GM19035 (cell line): Measurements from ENCODE around the gene TVP23A.
"Not testable (repeated sequence)": the region's sequence is repeated elsewhere in the genome, so short reads cannot be mapped to it uniquely, and the experiment has no call there.

ENCODE experiments used
- ATAC-seq: cut with Tn5 transposase; IDR thresholded peaks from one replicate; pipeline ENCODE4 v1.9.1; 2021; ENCODE audit not compliant: unreplicated experiment

TVP23A gene

GRCh38 chr16:10752843-10753523 lies 65.6 kb downstream of the TVP23A start:
- ATAC-seq = no peak

- no peak for ATAC-seq
Measured at GRCh38 chr16:10751291-10751697, 67.3 kb downstream of the TVP23A start.

GRCh38 chr16:10750793-10751192 lies 67.8 kb downstream of the TVP23A start:
- ATAC-seq = no peak

GRCh38 chr16:10745841-10746240 lies 72.8 kb downstream of the TVP23A start:
- ATAC-seq = no peak

- no peak for ATAC-seq
Measured at GRCh38 chr16:10744370-10745030, 74.1 kb downstream of the TVP23A start.

GRCh38 chr16:10743610-10744369 lies 74.8 kb downstream of the TVP23A start, which contains the start of gene NUBP1:
Gene NUBP1, plus strand, starts transcription at chr16:10743842. Its CDS starts 22 bp downstream, at chr16:10743864.
- peak; percentile 82 for ATAC-seq

- no peak for ATAC-seq
Measured at GRCh38 chr16:10743227-10743609, 75.4 kb downstream of the TVP23A start.

GRCh38 chr16:10741844-10742243 lies 76.8 kb downstream of the TVP23A start:
- no peak for ATAC-seq

GRCh38 chr16:10741249-10741648 lies 77.3 kb downstream of the TVP23A start:
- ATAC-seq = not testable (repeated sequence)

- ATAC-seq = no peak
Measured at GRCh38 chr16:10740845-10741208, 77.8 kb downstream of the TVP23A start.

GRCh38 chr16:10740000-10740844 lies 78.4 kb downstream of the TVP23A start:
- no peak for ATAC-seq

GRCh38 chr16:10738231-10739077 lies 80.1 kb downstream of the TVP23A start:
- peak; percentile 70 for ATAC-seq

- peak; percentile 52 for ATAC-seq
Measured at GRCh38 chr16:10737068-10737625, 81.4 kb downstream of the TVP23A start.

- ATAC-seq = no peak
Measured at GRCh38 chr16:10731790-10732189, 86.8 kb downstream of the TVP23A start.

- no peak for ATAC-seq
Measured at GRCh38 chr16:10729104-10730048, 89.2 kb downstream of the TVP23A start.

GRCh38 chr16:10728003-10728887 lies 90.3 kb downstream of the TVP23A start:
- no peak for ATAC-seq
